Endothelial cell of umbilical vein (primary cell): ENCODE data around the gene SULT1E1. TPM values are rescaled to one million over a fixed set of nuclear protein-coding genes. Genes with fewer than 3 reads are reported as not detected.

ENCODE experiments used
- BruUV-seq: library from RNA; stranded (reverse); fragments of 400-500 nt; replicated peaks from 2 replicates; lab custom pipeline; 2021; lab: Mats Ljungman, UMichigan
- CTCF ChIA-PET: fragments of 300-600, 350-600 bp; sonication (Branson Sonifier 250); formaldehyde crosslinking; loops from one replicate; lab custom pipeline; 2021; ENCODE audit warnings: antibody characterized with exemption, inconsistent platforms; lab: Charles Lee
- POLR2A ChIA-PET: fragments of 300-600, 350-600 bp; sonication (Branson Sonifier 250); formaldehyde crosslinking; loops from one replicate; lab custom pipeline; 2021; ENCODE audit warnings: antibody characterized with exemption, inconsistent platforms; lab: Charles Lee
- DNase-seq: peaks from one replicate; pipeline ENCODE4 v3.0.0-alpha.2; 2011; ENCODE audit warnings: low read depth, low spot score
- FAIRE-seq: peaks from 2 replicates; lab custom pipeline; 2011; peaks lifted over from hg19 to GRCh38; lab: Jason Lieb, UNC
- H2AFZ ChIP-seq: 2 replicates; pipeline ENCODE4 v1.6.0; 2012; ENCODE audit warnings: low read depth, low read length, control low read depth, inconsistent platforms
- H3K27ac ChIP-seq: 2 replicates; pipeline ENCODE4 v1.5.1; 2011; ENCODE audit warnings: low read depth, mild to moderate bottlenecking, control low read depth, low read length, moderate library complexity; ENCODE audit not compliant: insufficient read depth
- H3K27me3 ChIP-seq, 2 experiments: 2 replicates each; pipeline versions ENCODE4 v1.6.0 to v1.6.1; 2011; ENCODE audit warnings: low read length in 2 of 2, mixed read lengths in 1 of 2; ENCODE audit not compliant: control insufficient read depth in 2 of 2, insufficient read depth in 2 of 2
- H3K36me3 ChIP-seq, 2 experiments: 2 replicates in 1 of 2; 3 replicates in 1 of 2; pipeline ENCODE4 v1.5.1; 2011; ENCODE audit warnings: low read length in 2 of 2, mild to moderate bottlenecking in 1 of 2, moderate library complexity in 1 of 2; ENCODE audit not compliant: control insufficient read depth in 2 of 2, insufficient read depth in 2 of 2; ENCODE audit errors: extremely low read depth in 1 of 2
- H3K4me1 ChIP-seq: 3 replicates; pipeline ENCODE4 v1.5.1; 2011; ENCODE audit warnings: mild to moderate bottlenecking, low read length; ENCODE audit not compliant: control insufficient read depth, insufficient read depth; ENCODE audit errors: extremely low read depth
- H3K4me2 ChIP-seq: 2 replicates; pipeline ENCODE4 v1.6.1; 2011; ENCODE audit warnings: low read length, control low read depth, mixed read lengths; ENCODE audit not compliant: insufficient read depth
- H3K4me3 ChIP-seq, 3 experiments: fragments of 200-600 bp in 1 of 3; sonication (generic), shearing (Covaris generic) in 1 of 3; replicated peaks in 1 of 3; 2 replicates each; pipeline ENCODE4 v1.5.1; 2011 to 2016; ENCODE audit warnings: control low read depth in 3 of 3, low read length in 3 of 3, mild to moderate bottlenecking in 2 of 3, inconsistent platforms in 1 of 3, low read depth in 1 of 3, moderate library complexity in 1 of 3; ENCODE audit not compliant: insufficient read depth in 1 of 3
- H3K79me2 ChIP-seq: 2 replicates; pipeline ENCODE4 v1.6.0; 2012; ENCODE audit warnings: low read length, inconsistent platforms; ENCODE audit not compliant: control insufficient read depth, insufficient read depth
- H3K9ac ChIP-seq: replicated peaks from 2 replicates; pipeline ENCODE3; 2011; ENCODE audit warnings: low read length, control low read depth; ENCODE audit not compliant: insufficient read depth; ENCODE audit errors: extremely low read depth
- H3K9me1 ChIP-seq: replicated peaks from 3 replicates; pipeline ENCODE4 v1.6.0; 2011; ENCODE audit warnings: mild to moderate bottlenecking, low read length; ENCODE audit not compliant: control insufficient read depth, insufficient read depth; ENCODE audit errors: extremely low read depth
- H3K9me3 ChIP-seq: replicated peaks from 2 replicates; pipeline ENCODE4 v1.5.1; 2012; ENCODE audit warnings: low read length, inconsistent platforms; ENCODE audit not compliant: control insufficient read depth, insufficient read depth
- H4K20me1 ChIP-seq: replicated peaks from 2 replicates; pipeline ENCODE3; 2011; ENCODE audit warnings: mild to moderate bottlenecking, low read length; ENCODE audit not compliant: control insufficient read depth, insufficient read depth; ENCODE audit errors: extremely low read depth
- FOS ChIP-seq: IDR thresholded peaks from 2 replicates; pipeline ENCODE4 v1.6.1; 2011; ENCODE audit warnings: mild to moderate bottlenecking, low read length, moderate library complexity, borderline replicate concordance; ENCODE audit not compliant: insufficient read depth
- JUN ChIP-seq: IDR thresholded peaks from 2 replicates; pipeline ENCODE4 v1.6.1; 2011; ENCODE audit warnings: borderline replicate concordance, low read depth; ENCODE audit not compliant: insufficient read length, insufficient read depth
- dilution Hi-C: fragments of 300-500 bp; cut with MboI; formaldehyde crosslinking; loops from one replicate; pipeline ENCODE4 v1.15.0; 2019; ENCODE audit warnings: low sequenced_read_pairs; ENCODE audit not compliant: extremely low pct_ligation_motif_present
- intact Hi-C: fragments of 100-400 bp; cut with micrococcal nuclease; formaldehyde crosslinking; loops from one replicate; pipeline ENCODE4 v1.10.0; 2022
- polyA plus RNA-seq, 4 experiments: library from polyadenylated mRNA; depleted of rRNA in 3 of 4; stranded (reverse) in 3 of 4; unstranded in 1 of 4; fragments of >200 nt; gene quantifications; 2 replicates each; pipeline versions ENCODE4 v1.2.1 to v1.2.3, GENCODE V29; 2011 to 2012; ENCODE audit warnings: missing spikeins in 1 of 4
- total RNA-seq: library from RNA; stranded (reverse); gene quantifications from 2 replicates; pipeline ENCODE4 v1.2.3, GENCODE V29; 2021
- TF ChIP-seq, protein P1 (sequence below), 2 donors: IDR thresholded peaks; 1 replicate in 1 of 2; 2 replicates in 1 of 2; pipeline ENCODE4 v1.5.1; 2011; ENCODE audit warnings: low read length in 2 of 2, mild to moderate bottlenecking in 2 of 2, moderate library complexity in 2 of 2, control low read depth in 1 of 2, inconsistent platforms in 1 of 2, low read depth in 1 of 2; ENCODE audit not compliant: insufficient read depth in 1 of 2; ENCODE audit errors: extremely low read depth in 1 of 2

The SULT1E1 gene
- total and polyA plus RNA-seq, 2 donors (not counting 3 experiments of a cell fraction or from before 2014, with no cell fraction given) = 25.8 to 34.5 TPM

- dilution Hi-C loops = no loop called here
- Histone ChIP-seq H3K4me1 (peaks cover 6% of the 10 kb centered on the region), H3K36me3 (no peaks in the 10 kb centered on the region), H3K27ac (no peak overlapping the region), H3K9me3 (peaks cover 3% of the 10 kb centered on the region), H3K4me3 (no peak overlapping the region), H2AFZ (peak overlapping the region; percentile 66), H3K9ac (no peak overlapping the region), H3K79me2 (no peaks in the 10 kb centered on the region), H3K4me2 (no peak overlapping the region), H3K9me1 (no peaks in the 10 kb centered on the region), H4K20me1 (no peaks in the 10 kb centered on the region), H3K27me3 (no peaks in the 10 kb centered on the region)
- ChIA-PET POLR2A (no interaction called here), CTCF (interaction anchor here (1.0 to 6.3 kb wide), 12 partner anchors 58 to 564 kb away, joined by 3 to 105 read pairs (median 10); no protein-coding TSS in a partner anchor)
- FAIRE-seq (no peak), DNase-seq (no peak)
- TF ChIP-seq FOS = no peak
- no TSS peak for BruUV-seq
- intact Hi-C loops = no loop called here
Measured at GRCh38 chr4:69882150-69882549, 22.2 kb upstream of the SULT1E1 start.

- FAIRE-seq (peak; percentile 76), DNase-seq (peak; percentile 61)
- BruUV-seq = no TSS peak
- intact Hi-C loops = loop anchor here (1.0 to 2.0 kb wide), 7 partner anchors 58 to 678 kb away; no protein-coding TSS in a partner anchor
- H4K20me1 ChIP-seq = no peaks in the 10 kb centered on the region
- H3K9ac ChIP-seq = peak overlapping the region; percentile 9
- no peak overlapping the region for H3K4me2 ChIP-seq
- no peak for TF ChIP-seq JUN
- TF ChIP-seq, protein P1, sequence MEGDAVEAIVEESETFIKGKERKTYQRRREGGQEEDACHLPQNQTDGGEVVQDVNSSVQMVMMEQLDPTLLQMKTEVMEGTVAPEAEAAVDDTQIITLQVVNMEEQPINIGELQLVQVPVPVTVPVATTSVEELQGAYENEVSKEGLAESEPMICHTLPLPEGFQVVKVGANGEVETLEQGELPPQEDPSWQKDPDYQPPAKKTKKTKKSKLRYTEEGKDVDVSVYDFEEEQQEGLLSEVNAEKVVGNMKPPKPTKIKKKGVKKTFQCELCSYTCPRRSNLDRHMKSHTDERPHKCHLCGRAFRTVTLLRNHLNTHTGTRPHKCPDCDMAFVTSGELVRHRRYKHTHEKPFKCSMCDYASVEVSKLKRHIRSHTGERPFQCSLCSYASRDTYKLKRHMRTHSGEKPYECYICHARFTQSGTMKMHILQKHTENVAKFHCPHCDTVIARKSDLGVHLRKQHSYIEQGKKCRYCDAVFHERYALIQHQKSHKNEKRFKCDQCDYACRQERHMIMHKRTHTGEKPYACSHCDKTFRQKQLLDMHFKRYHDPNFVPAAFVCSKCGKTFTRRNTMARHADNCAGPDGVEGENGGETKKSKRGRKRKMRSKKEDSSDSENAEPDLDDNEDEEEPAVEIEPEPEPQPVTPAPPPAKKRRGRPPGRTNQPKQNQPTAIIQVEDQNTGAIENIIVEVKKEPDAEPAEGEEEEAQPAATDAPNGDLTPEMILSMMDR (IDR thresholded peaks at IDR 0.05; ENCODE audit: extremely low read depth in 1 of 2, insufficient read depth in 1 of 2, low read depth in 1 of 2, low read length in 2 of 2) = peak; percentile 70 to 81
- H3K9me1 ChIP-seq = no peaks in the 10 kb centered on the region
- POLR2A ChIA-PET = interaction anchor here (0.9 kb wide), 1 partner anchor 57 kb away, joined by 3 read pairs; no protein-coding TSS in a partner anchor
- peaks cover 3% of the 10 kb centered on the region for H3K9me3 ChIP-seq
- H3K4me1 ChIP-seq = peaks cover 6% of the 10 kb centered on the region
- no peaks in the 10 kb centered on the region for H3K36me3 ChIP-seq
- dilution Hi-C loops = no loop called here
- H3K27ac ChIP-seq = peak overlapping the region; percentile 17
- no peaks in the 10 kb centered on the region for H3K27me3 ChIP-seq
- CTCF ChIA-PET = interaction anchor here (0.7 to 6.3 kb wide), 26 partner anchors 13 to 625 kb away, joined by 3 to 105 read pairs (median 5); partner anchors contain the start of gene SULT1B1
- no peaks in the 10 kb centered on the region for H3K79me2 ChIP-seq
- H3K4me3 ChIP-seq = no peak overlapping the region
- peak overlapping the region; percentile 66 for H2AFZ ChIP-seq
Measured at GRCh38 chr4:69881173-69881773, 21.3 kb upstream of the SULT1E1 start.
